LNCAP (cell line): Measurements from ENCODE around the gene FADS1.

Experiments
- CTCF ChIP-seq: fragments of 450-650 bp; IDR thresholded peaks from 2 replicates; pipeline ENCODE4 v1.5.1; 2017; ENCODE audit warnings: mild to moderate bottlenecking

FADS1 gene

GRCh38 chr11:61851113-61851899, 34.5 kb upstream of the FADS1 start:
- no peak for TF ChIP-seq CTCF

GRCh38 chr11:61850687-61851086, 33.9 kb upstream of the FADS1 start:
- no peak for TF ChIP-seq CTCF

GRCh38 chr11:61848631-61849030, 31.8 kb upstream of the FADS1 start:
- no peak for TF ChIP-seq CTCF

- TF ChIP-seq CTCF: no peak
Measured at GRCh38 chr11:61847914-61848581, 31.2 kb upstream of the FADS1 start.

GRCh38 chr11:61846362-61847020, 29.7 kb upstream of the FADS1 start:
- no peak for TF ChIP-seq CTCF

GRCh38 chr11:61844909-61845565, 28.2 kb upstream of the FADS1 start:
- no peak for TF ChIP-seq CTCF

- TF ChIP-seq CTCF: no peak
Measured at GRCh38 chr11:61842528-61842820, 25.7 kb upstream of the FADS1 start.
